GM12801 (cell line): Measurements from ENCODE around the gene IRF3.

Source experiments
- CTCF ChIP-seq: IDR thresholded peaks from one replicate; pipeline ENCODE4 v1.5.1; 2011; ENCODE audit warnings: control low read depth; ENCODE audit not compliant: insufficient read length; ENCODE audit errors: extremely low read depth

Gene IRF3

GRCh38 chr19:49655570-49656455, 9.8 kb downstream of the IRF3 start:
- no peak for TF ChIP-seq CTCF

GRCh38 chr19:49654581-49654980, 11.1 kb downstream of the IRF3 start:
- TF ChIP-seq CTCF, result no peak

- TF ChIP-seq CTCF, result no peak
Observed at GRCh38 chr19:49653466-49653806, 12.2 kb downstream of the IRF3 start.

GRCh38 chr19:49652551-49653465, 12.8 kb downstream of the IRF3 start:
- no peak for TF ChIP-seq CTCF

GRCh38 chr19:49651820-49652550, 13.7 kb downstream of the IRF3 start:
- TF ChIP-seq CTCF, result no peak

GRCh38 chr19:49651029-49651819, 14.4 kb downstream of the IRF3 start:
- TF ChIP-seq CTCF, result no peak
